ENCODE data around the gene ITPK1.

DNA sequence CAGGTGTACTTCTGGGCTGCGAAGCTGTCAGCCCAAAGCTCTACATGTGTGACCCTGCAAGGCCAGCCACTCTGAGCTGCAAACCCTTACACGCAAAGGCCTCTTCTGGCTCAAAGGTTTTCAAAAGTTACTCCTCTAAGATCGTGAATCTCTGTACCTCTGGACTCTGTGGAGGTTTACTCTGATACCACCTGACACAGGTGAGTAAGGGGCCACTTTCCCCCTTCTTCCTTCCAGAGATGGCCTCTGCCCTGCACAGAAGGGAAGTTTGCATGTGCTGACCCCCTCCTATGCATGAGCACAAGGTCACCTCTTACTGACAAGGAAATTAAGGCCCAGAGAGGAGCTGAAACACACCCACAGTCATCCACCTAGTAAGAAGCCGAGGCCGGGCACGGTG, 14.5 kb downstream of the ITPK1 start:
- TF ChIP-seq POLR2A (IDR thresholded peaks at IDR 0.05; ENCODE audit: low read depth, low read length) (no peak), TAF1 (IDR thresholded peaks at IDR 0.05; ENCODE audit: low read depth, low read length) (no peak), POLR2AphosphoS5 (IDR thresholded peaks at IDR 0.05; ENCODE audit: low read depth, low read length) (no peak), SPI1 (IDR thresholded peaks at IDR 0.05; ENCODE audit: low read depth, low read length) (no peak), PAX5 (IDR thresholded peaks at IDR 0.05; ENCODE audit: insufficient read depth, low read length, severe bottlenecking) (no peak)
